ENCODE results near the gene RFNG.

DNA sequence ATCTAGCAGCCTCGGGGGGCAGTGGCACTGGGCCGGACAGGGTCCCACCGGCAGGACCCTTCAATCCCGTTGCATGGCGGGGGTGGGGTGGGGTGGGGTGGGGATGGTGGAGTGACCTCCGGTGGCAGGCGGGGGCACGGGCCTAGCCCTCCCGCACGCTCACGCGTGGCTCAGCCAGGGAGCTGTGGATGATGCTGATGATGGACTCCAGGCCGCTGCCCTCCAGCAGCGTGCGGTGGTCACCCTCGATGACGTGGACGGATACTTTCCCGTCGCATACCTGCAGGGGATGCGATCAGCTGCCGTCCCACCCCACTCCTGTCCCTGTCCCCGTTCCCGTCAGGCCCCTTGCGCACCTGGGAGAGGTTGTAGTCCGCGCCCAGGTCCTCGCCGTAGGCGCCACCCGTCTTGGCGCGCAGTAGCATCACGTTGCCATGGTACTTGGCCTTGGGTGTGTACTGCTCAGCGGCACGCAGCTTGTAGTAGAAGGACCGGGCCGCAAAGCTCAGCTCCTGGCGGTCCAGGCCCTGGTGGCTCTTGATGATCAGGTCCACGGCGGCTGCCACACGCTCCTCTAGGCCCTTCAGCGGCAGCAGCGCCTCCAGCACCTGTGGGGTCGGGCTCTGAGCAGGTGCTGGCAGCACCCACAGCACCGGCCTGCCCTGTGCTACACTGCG lies 27.5 kb upstream of the RFNG start:
- TF ChIP-seq, protein P1, sequence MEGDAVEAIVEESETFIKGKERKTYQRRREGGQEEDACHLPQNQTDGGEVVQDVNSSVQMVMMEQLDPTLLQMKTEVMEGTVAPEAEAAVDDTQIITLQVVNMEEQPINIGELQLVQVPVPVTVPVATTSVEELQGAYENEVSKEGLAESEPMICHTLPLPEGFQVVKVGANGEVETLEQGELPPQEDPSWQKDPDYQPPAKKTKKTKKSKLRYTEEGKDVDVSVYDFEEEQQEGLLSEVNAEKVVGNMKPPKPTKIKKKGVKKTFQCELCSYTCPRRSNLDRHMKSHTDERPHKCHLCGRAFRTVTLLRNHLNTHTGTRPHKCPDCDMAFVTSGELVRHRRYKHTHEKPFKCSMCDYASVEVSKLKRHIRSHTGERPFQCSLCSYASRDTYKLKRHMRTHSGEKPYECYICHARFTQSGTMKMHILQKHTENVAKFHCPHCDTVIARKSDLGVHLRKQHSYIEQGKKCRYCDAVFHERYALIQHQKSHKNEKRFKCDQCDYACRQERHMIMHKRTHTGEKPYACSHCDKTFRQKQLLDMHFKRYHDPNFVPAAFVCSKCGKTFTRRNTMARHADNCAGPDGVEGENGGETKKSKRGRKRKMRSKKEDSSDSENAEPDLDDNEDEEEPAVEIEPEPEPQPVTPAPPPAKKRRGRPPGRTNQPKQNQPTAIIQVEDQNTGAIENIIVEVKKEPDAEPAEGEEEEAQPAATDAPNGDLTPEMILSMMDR (conservative IDR thresholded peaks at IDR 0.05; ENCODE audit: low read depth, low read length): no peak
- no peak for TF ChIP-seq EZH2phosphoT487 (IDR thresholded peaks at IDR 0.05; ENCODE audit: borderline replicate concordance, low read length)
- no peak for TF ChIP-seq EZH2 (IDR thresholded peaks at IDR 0.05; ENCODE audit: low read length, unreplicated experiment)
